Keratinocyte (primary cell): ENCODE results near the gene KCNS3. TPM values are rescaled to one million over a fixed set of nuclear protein-coding genes. Genes with fewer than 3 reads are reported as not detected.

Experiments used
- DNase-seq: peaks from one replicate; pipeline ENCODE4 v3.0.0-alpha.2; 2011; ENCODE audit warnings: low read depth, missing footprints, low spot score
- FAIRE-seq: peaks from 2 replicates; lab custom pipeline; 2011; peaks lifted over from hg19 to GRCh38; lab: Jason Lieb, UNC
- H2AFZ ChIP-seq: 2 replicates; pipeline ENCODE4 v1.6.0; 2012; ENCODE audit warnings: low read length, control low read depth, inconsistent platforms; ENCODE audit not compliant: control insufficient read depth
- H3K27ac ChIP-seq: 2 replicates; pipeline ENCODE4 v1.5.1; 2011; ENCODE audit warnings: low read length; ENCODE audit not compliant: control insufficient read depth, insufficient read depth
- H3K27me3 ChIP-seq: 3 replicates; pipeline ENCODE4 v1.6.0; 2011; ENCODE audit warnings: low read length; ENCODE audit not compliant: control insufficient read depth, insufficient read depth; ENCODE audit errors: extremely low read depth
- H3K36me3 ChIP-seq, 2 experiments: 2 replicates in 1 of 2; 3 replicates in 1 of 2; pipeline ENCODE4 v1.5.1; 2011; ENCODE audit warnings: low read length in 2 of 2, mild to moderate bottlenecking in 1 of 2; ENCODE audit not compliant: control insufficient read depth in 2 of 2, insufficient read depth in 2 of 2; ENCODE audit errors: extremely low read depth in 1 of 2
- H3K4me1 ChIP-seq: 3 replicates; pipeline ENCODE4 v1.5.1; 2011; ENCODE audit warnings: low read length; ENCODE audit not compliant: control insufficient read depth, insufficient read depth; ENCODE audit errors: extremely low read depth
- H3K4me2 ChIP-seq: 3 replicates; pipeline ENCODE4 v1.6.0; 2011; ENCODE audit warnings: low read depth, low read length; ENCODE audit not compliant: control insufficient read depth, insufficient read depth; ENCODE audit errors: extremely low read depth
- H3K4me3 ChIP-seq, 3 experiments: fragments of 200-600 bp in 1 of 3; sonication (generic) in 1 of 3; 2 replicates in 2 of 3; 3 replicates in 1 of 3; pipeline ENCODE4 v1.5.1; 2011 to 2016; ENCODE audit warnings: low read length in 3 of 3, mild to moderate bottlenecking in 3 of 3, control low read depth in 2 of 3, inconsistent platforms in 1 of 3, low read depth in 1 of 3, mixed read lengths in 1 of 3, mixed run types in 1 of 3, moderate library complexity in 1 of 3; ENCODE audit not compliant: control insufficient read depth in 2 of 3, insufficient read depth in 2 of 3; ENCODE audit errors: extremely low read depth in 1 of 3
- H3K79me2 ChIP-seq: 2 replicates; pipeline ENCODE4 v1.6.0; 2012; ENCODE audit warnings: low read length; ENCODE audit not compliant: control insufficient read depth, insufficient read depth
- H3K9ac ChIP-seq: 3 replicates; pipeline ENCODE4 v1.6.0; 2011; ENCODE audit warnings: low read length; ENCODE audit not compliant: control insufficient read depth, insufficient read depth; ENCODE audit errors: extremely low read depth
- H3K9me1 ChIP-seq: 3 replicates; pipeline ENCODE4 v1.6.0; 2011; ENCODE audit warnings: low read length; ENCODE audit not compliant: control insufficient read depth, insufficient read depth; ENCODE audit errors: extremely low read depth
- H3K9me3 ChIP-seq: 2 replicates; pipeline ENCODE4 v1.5.1; 2012; ENCODE audit warnings: low read depth, low read length; ENCODE audit not compliant: control insufficient read depth
- H4K20me1 ChIP-seq: 3 replicates; pipeline ENCODE4 v1.6.0; 2011; ENCODE audit warnings: low read length; ENCODE audit not compliant: control insufficient read depth, insufficient read depth; ENCODE audit errors: extremely low read depth
- CTCF ChIP-seq, 3 experiments: IDR thresholded peaks in 1 of 3; conservative IDR thresholded peaks in 1 of 3; optimal IDR thresholded peaks in 1 of 3; 2 replicates in 2 of 3; 3 replicates in 1 of 3; pipeline versions ENCODE3 to v1.5.1; 2011; ENCODE audit warnings: low read length in 3 of 3, mild to moderate bottlenecking in 3 of 3, moderate library complexity in 2 of 3, control low read depth in 1 of 3, inconsistent platforms in 1 of 3; ENCODE audit not compliant: insufficient read depth in 2 of 3; ENCODE audit errors: extremely low read depth in 1 of 3
- EZH2 ChIP-seq: IDR thresholded peaks from one replicate; pipeline ENCODE4 v1.6.1; 2012; ENCODE audit warnings: inconsistent platforms, mild to moderate bottlenecking, low read length, moderate library complexity
- dilution Hi-C: fragments of 300-500 bp; cut with MboI; formaldehyde crosslinking; loops from one replicate; pipeline ENCODE4 v1.7.0; 2020; ENCODE audit warnings: low sequenced_read_pairs; ENCODE audit not compliant: extremely low pct_ligation_motif_present
- polyA plus RNA-seq, 5 experiments: library from polyadenylated mRNA; depleted of rRNA in 3 of 5; stranded (reverse) in 3 of 5; stranded (forward) in 1 of 5; unstranded in 1 of 5; fragments of >200 nt; gene quantifications; 1 replicate in 1 of 5; 2 replicates in 3 of 5; 3 replicates in 1 of 5; pipeline versions ENCODE4 v1.2.1 to v1.2.3, GENCODE V29; 2011 to 2012; ENCODE audit warnings: missing spikeins in 2 of 5, low read depth in 1 of 5, low replicate concordance in 1 of 5

KCNS3 gene
- polyA plus RNA-seq, 1 donor (not counting 4 experiments of a cell fraction or from before 2014, with no cell fraction given), result 7.3 TPM

- TF ChIP-seq EZH2, result no peak
- no peak for TF ChIP-seq CTCF (optimal IDR thresholded peaks at IDR 0.05 in 1 of 3, IDR thresholded peaks at IDR 0.05 in 1 of 3, conservative IDR thresholded peaks at IDR 0.05 in 1 of 3; ENCODE audit: extremely low read depth in 1 of 3, insufficient read depth in 2 of 3, low read length in 3 of 3)
- H3K4me1 ChIP-seq, result no peaks in the 10 kb centered on the region
- DNase-seq (no peak), FAIRE-seq (no peak)
- H2AFZ ChIP-seq, result no peak overlapping the region
- no peaks in the 10 kb centered on the region for H3K9me1 ChIP-seq
- no peak overlapping the region for H3K27ac ChIP-seq
- dilution Hi-C loops, result no loop called here
- no peaks in the 10 kb centered on the region for H3K9me3 ChIP-seq
- H3K27me3 ChIP-seq, result no peaks in the 10 kb centered on the region
- H3K36me3 ChIP-seq, result no peaks in the 10 kb centered on the region
- no peak overlapping the region for H3K4me2 ChIP-seq
- H3K79me2 ChIP-seq, result no peaks in the 10 kb centered on the region
- H3K4me3 ChIP-seq, result no peak overlapping the region
- no peak overlapping the region for H3K9ac ChIP-seq
- no peaks in the 10 kb centered on the region for H4K20me1 ChIP-seq
Observed at GRCh38 chr2:17972991-17973390, 94.5 kb downstream of the KCNS3 start.

- Histone ChIP-seq H3K27me3 (no peaks in the 10 kb centered on the region), H3K4me3 (no peak overlapping the region), H2AFZ (no peak overlapping the region), H3K79me2 (no peaks in the 10 kb centered on the region), H3K9me1 (no peaks in the 10 kb centered on the region), H3K9ac (no peak overlapping the region), H3K27ac (no peak overlapping the region), H3K4me1 (no peaks in the 10 kb centered on the region), H4K20me1 (no peaks in the 10 kb centered on the region), H3K9me3 (no peaks in the 10 kb centered on the region), H3K4me2 (no peak overlapping the region), H3K36me3 (no peaks in the 10 kb centered on the region)
- TF ChIP-seq EZH2, result no peak
- no peak for TF ChIP-seq CTCF (optimal IDR thresholded peaks at IDR 0.05 in 1 of 3, IDR thresholded peaks at IDR 0.05 in 1 of 3, conservative IDR thresholded peaks at IDR 0.05 in 1 of 3; ENCODE audit: extremely low read depth in 1 of 3, insufficient read depth in 2 of 3, low read length in 3 of 3)
- dilution Hi-C loops, result no loop called here
- DNase-seq, result no peak
- no peak for FAIRE-seq
Observed at GRCh38 chr2:17975401-17975800, 96.9 kb downstream of the KCNS3 start.
